CD4-positive, alpha-beta T cell treated with Interleukin-17A for 1 hour (primary cell): ENCODE data around the gene SLC16A7.
"Not testable (repeated sequence)": the region's sequence is repeated elsewhere in the genome, so short reads cannot be mapped to it uniquely, and the experiment has no call there.

Experiments
- DNase-seq: peaks from one replicate; pipeline ENCODE4 v3.0.0-alpha.2; 2020

The SLC16A7 gene

GRCh38 chr12:59595883-59596540 lies at the start of gene SLC16A7:
Gene SLC16A7 (plus strand): TSS chr12:59596029. CDS start chr12:59704802, 108,773 bp downstream.
- DNase-seq = peak; percentile 88

- no peak for DNase-seq
These were observed 46.9 kb upstream of the SLC16A7 start for GRCh38 chr12:59548930-59549329.

- DNase-seq = no peak
These were observed 36.1 kb upstream of the SLC16A7 start for GRCh38 chr12:59559696-59560095.

GRCh38 chr12:59570145-59570544 lies 25.7 kb upstream of the SLC16A7 start:
- DNase-seq = no peak

- no peak for DNase-seq
These were observed 21.4 kb upstream of the SLC16A7 start for GRCh38 chr12:59574406-59574805.

GRCh38 chr12:59575826-59576225 lies 20.0 kb upstream of the SLC16A7 start:
- DNase-seq = no peak

GRCh38 chr12:59578254-59578653 lies 17.6 kb upstream of the SLC16A7 start:
- DNase-seq = peak; percentile 14

- no peak for DNase-seq
These were observed 16.2 kb upstream of the SLC16A7 start for GRCh38 chr12:59579631-59580030.

- no peak for DNase-seq
These were observed 15.8 kb upstream of the SLC16A7 start for GRCh38 chr12:59580050-59580449.

GRCh38 chr12:59583003-59583712 lies 12.7 kb upstream of the SLC16A7 start:
- DNase-seq = no peak

- DNase-seq = no peak
These were observed 8.1 kb upstream of the SLC16A7 start for GRCh38 chr12:59587710-59588109.

- no peak for DNase-seq
These were observed 2.1 kb upstream of the SLC16A7 start for GRCh38 chr12:59593761-59594160.

- no peak for DNase-seq
These were observed 807 bp upstream of the SLC16A7 start for GRCh38 chr12:59594943-59595500.

- no peak for DNase-seq
These were observed 305 bp upstream of the SLC16A7 start for GRCh38 chr12:59595565-59595882.

- DNase-seq = peak; percentile 69
These were observed 1.6 kb downstream of the SLC16A7 start for GRCh38 chr12:59597385-59597781.

- DNase-seq = no peak
These were observed 4.3 kb downstream of the SLC16A7 start for GRCh38 chr12:59600171-59600570.

GRCh38 chr12:59603754-59604153 lies 7.9 kb downstream of the SLC16A7 start:
- no peak for DNase-seq

GRCh38 chr12:59612823-59613434 lies 17.1 kb downstream of the SLC16A7 start:
- not testable (repeated sequence) for DNase-seq

- DNase-seq = no peak
These were observed 19.8 kb downstream of the SLC16A7 start for GRCh38 chr12:59615392-59616165.

GRCh38 chr12:59619461-59620240 lies 23.8 kb downstream of the SLC16A7 start:
- no peak for DNase-seq

- DNase-seq = no peak
These were observed 24.5 kb downstream of the SLC16A7 start for GRCh38 chr12:59620326-59620725.

- DNase-seq = no peak
These were observed 29.1 kb downstream of the SLC16A7 start for GRCh38 chr12:59624732-59625460.
